Measurements from ENCODE around the gene MS4A5. TPM values are rescaled to one million over a fixed set of nuclear protein-coding genes. Genes with fewer than 3 reads are reported as not detected.

Gene MS4A5
- total and polyA plus RNA-seq, 10 of the 15 experiments (the other 5 are each of a cell fraction or from before 2014, with no cell fraction given), result not detected

- TF ChIP-seq MEF2B (IDR thresholded peaks at IDR 0.05; ENCODE audit: partially characterized antibody, poor library complexity, severe bottlenecking) (no peak), RAD21 (IDR thresholded peaks at IDR 0.05; ENCODE audit: insufficient read depth, low read depth, low read length) (peak; percentile 93), MTA3 (IDR thresholded peaks at IDR 0.05; ENCODE audit: borderline replicate concordance, low read length) (no peak), BACH1 (IDR thresholded peaks at IDR 0.05; ENCODE audit: borderline replicate concordance) (no peak), RCOR1 (conservative IDR thresholded peaks at IDR 0.05; ENCODE audit: low read depth, low read length) (no peak), CEBPZ (IDR thresholded peaks at IDR 0.05; ENCODE audit: low read depth, low read length) (no peak), NBN (IDR thresholded peaks at IDR 0.05) (peak; percentile 59; the same call in 1 of the 2 replicates), PKNOX1 (IDR thresholded peaks at IDR 0.05) (peak; percentile 79), TCF7 (IDR thresholded peaks at IDR 0.05; ENCODE audit: borderline replicate concordance) (no peak), CBFB (IDR thresholded peaks at IDR 0.05; ENCODE audit: low read depth) (no peak), KAT2A (conservative IDR thresholded peaks at IDR 0.05; ENCODE audit: control insufficient read depth, low read depth, low read length) (no peak), SMAD1 (IDR thresholded peaks at IDR 0.05; ENCODE audit: low read depth, partially characterized antibody) (no peak), IRF4 (IDR thresholded peaks at IDR 0.05; ENCODE audit: low read depth, low read length) (0 out of 2 replicates have a peak, but pooled peaks have one; percentile 53), JUNB (IDR thresholded peaks at IDR 0.05) (no peak), BHLHE40 (IDR thresholded peaks at IDR 0.05; ENCODE audit: borderline replicate concordance in 1 of 2, low read depth in 2 of 2, low read length in 1 of 2) (peak; percentile 13 to 38; a peak in 1 of 4 replicates), ZNF384 (IDR thresholded peaks at IDR 0.05; ENCODE audit: borderline replicate concordance, low read depth, low read length) (peak; percentile 58), EZH2 (IDR thresholded peaks at IDR 0.05; ENCODE audit: borderline replicate concordance, control insufficient read depth, low read depth, low read length) (no peak), BMI1 (IDR thresholded peaks at IDR 0.05; ENCODE audit: borderline replicate concordance) (no peak), CTCF (IDR thresholded peaks at IDR 0.05 in 2 of 3, conservative IDR thresholded peaks at IDR 0.05 in 1 of 3; ENCODE audit: control insufficient read depth in 2 of 3, extremely low read depth in 1 of 3, insufficient read depth in 1 of 3, low read depth in 3 of 3, low read length in 3 of 3) (peak; percentile 91 to 100 (median 99); a peak in 5 of 6 replicates), BCLAF1 (IDR thresholded peaks at IDR 0.05) (no peak), USF2 (IDR thresholded peaks at IDR 0.05; ENCODE audit: borderline replicate concordance, low read depth, low read length) (no peak)
Observed at GRCh38 chr11:60485987-60486386, 56.6 kb downstream of the MS4A5 start (continued).

Measured in GM12878 (cell line).